H1 (cell line): ENCODE results near the gene PRR23E. TPM values are rescaled to one million over a fixed set of nuclear protein-coding genes. Genes with fewer than 3 reads are reported as not detected.

ENCODE experiments used
- CTCF ChIA-PET: fragments of 300-600 bp; sonication (Branson Sonifier 250); formaldehyde crosslinking; loops from one replicate; lab custom pipeline; 2021; ENCODE audit not compliant: partially characterized antibody; lab: Charles Lee
- POLR2A ChIA-PET: fragments of 300-600 bp; sonication (Branson Sonifier 250); formaldehyde crosslinking; loops from one replicate; lab custom pipeline; 2021; ENCODE audit warnings: inconsistent platforms; ENCODE audit not compliant: partially characterized antibody; lab: Charles Lee
- DNase-seq, 2 experiments: peaks; one replicate each; pipeline versions ENCODE4 v3.0.0 to v3.0.0-alpha.2; 2010 to 2022; ENCODE audit warnings: low spot score in 2 of 2, low read depth in 1 of 2, mixed read lengths in 1 of 2
- FAIRE-seq: peaks from 2 replicates; lab custom pipeline; 2011; peaks lifted over from hg19 to GRCh38; lab: Jason Lieb, UNC
- H2AFZ ChIP-seq: 2 replicates; pipeline ENCODE4 v1.8.1; 2012; ENCODE audit warnings: low read length, inconsistent platforms
- H2AK5ac ChIP-seq: 2 replicates; pipeline ENCODE4 v1.6.1; 2013; ENCODE audit warnings: low read depth, low read length
- H2BK120ac ChIP-seq: replicated peaks from 2 replicates; pipeline ENCODE3; 2013; ENCODE audit warnings: low read depth, low read length, inconsistent platforms
- H2BK12ac ChIP-seq: 2 replicates; pipeline ENCODE4 v1.6.1; 2013; ENCODE audit warnings: low read depth, low read length
- H2BK15ac ChIP-seq: 2 replicates; pipeline ENCODE4 v1.6.1; 2013; ENCODE audit warnings: low read length
- H2BK20ac ChIP-seq: 2 replicates; pipeline ENCODE4 v1.6.1; 2013; ENCODE audit warnings: low read length
- H2BK5ac ChIP-seq: 2 replicates; pipeline ENCODE4 v1.6.1; 2013; ENCODE audit warnings: low read depth, low read length
- H3K14ac ChIP-seq: 2 replicates; pipeline ENCODE4 v1.6.1; 2013; ENCODE audit warnings: inconsistent platforms; ENCODE audit not compliant: insufficient read length
- H3K18ac ChIP-seq: 2 replicates; pipeline ENCODE4 v1.6.1; 2013; ENCODE audit warnings: low read length; ENCODE audit errors: extremely low read depth
- H3K23ac ChIP-seq: 2 replicates; pipeline ENCODE4 v1.6.1; 2013; ENCODE audit warnings: inconsistent platforms; ENCODE audit not compliant: insufficient read length
- H3K23me2 ChIP-seq: 2 replicates; pipeline ENCODE4 v1.6.1; 2013; ENCODE audit warnings: low read depth, low read length
- H3K27ac ChIP-seq: 2 replicates; pipeline ENCODE4 v1.6.1; 2011; ENCODE audit warnings: low read depth, low read length, inconsistent platforms
- H3K27me3 ChIP-seq, 4 experiments: replicated peaks in 1 of 4; 1 replicate in 1 of 4; 2 replicates in 3 of 4; pipeline versions ENCODE4 v1.6.1 to v1.8.1; 2011 to 2013; ENCODE audit warnings: low read length in 3 of 4, mild to moderate bottlenecking in 3 of 4, inconsistent platforms in 2 of 4, mixed read lengths in 2 of 4, moderate library complexity in 1 of 4; ENCODE audit not compliant: control insufficient read depth in 3 of 4, insufficient read depth in 3 of 4; ENCODE audit errors: extremely low read depth in 1 of 4
- H3K36me3 ChIP-seq, 4 experiments: 2 replicates each; pipeline versions ENCODE4 v1.6.1 to v1.8.1; 2011 to 2013; ENCODE audit warnings: mild to moderate bottlenecking in 4 of 4, low read length in 3 of 4, moderate library complexity in 2 of 4, control low read depth in 1 of 4, inconsistent platforms in 1 of 4; ENCODE audit not compliant: insufficient read depth in 4 of 4, control insufficient read depth in 2 of 4
- H3K4ac ChIP-seq: replicated peaks from 2 replicates; pipeline ENCODE3; 2013; ENCODE audit warnings: low read length, low read depth, mixed read lengths, inconsistent platforms; ENCODE audit not compliant: insufficient read length
- H3K4me1 ChIP-seq, 4 experiments: replicated peaks in 1 of 4; 1 replicate in 1 of 4; 2 replicates in 3 of 4; pipeline versions ENCODE4 v1.6.1 to v1.8.1; 2011 to 2013; ENCODE audit warnings: low read length in 3 of 4, inconsistent platforms in 2 of 4, mixed read lengths in 1 of 4; ENCODE audit not compliant: insufficient read depth in 4 of 4, control insufficient read depth in 3 of 4
- H3K4me2 ChIP-seq, 2 experiments: 2 replicates each; pipeline versions ENCODE4 v1.6.1 to v1.8.1; 2011 to 2013; ENCODE audit warnings: low read depth in 2 of 2, low read length in 2 of 2, control low read depth in 1 of 2, inconsistent platforms in 1 of 2, mild to moderate bottlenecking in 1 of 2; ENCODE audit not compliant: insufficient read depth in 1 of 2
- H3K4me3 ChIP-seq, 4 experiments: fragments of 200-600, 300-600 bp in 1 of 4; sonication (generic), shearing (Covaris generic), sonication (Bioruptor Twin) in 1 of 4; 2 replicates each; pipeline versions ENCODE4 v1.5.1 to v1.8.1; 2011 to 2016; ENCODE audit warnings: low read length in 4 of 4, low read depth in 3 of 4, control low read depth in 2 of 4, inconsistent platforms in 2 of 4, mild to moderate bottlenecking in 2 of 4, mixed read lengths in 1 of 4, moderate library complexity in 1 of 4; ENCODE audit not compliant: insufficient read depth in 2 of 4; ENCODE audit errors: extremely low read depth in 1 of 4
- H3K56ac ChIP-seq: replicated peaks from 2 replicates; pipeline ENCODE3; 2013; ENCODE audit warnings: low read depth, mild to moderate bottlenecking, mixed read lengths, low read length, inconsistent platforms; ENCODE audit not compliant: insufficient read length
- H3K79me1 ChIP-seq: 2 replicates; pipeline ENCODE4 v1.6.1; 2013; ENCODE audit warnings: low read depth, low read length, control low read depth
- H3K79me2 ChIP-seq, 2 experiments: 2 replicates each; pipeline versions ENCODE4 v1.6.1 to v1.8.1; 2012 to 2013; ENCODE audit warnings: low read length in 2 of 2, mild to moderate bottlenecking in 2 of 2, inconsistent platforms in 1 of 2; ENCODE audit not compliant: insufficient read depth in 2 of 2, control insufficient read depth in 1 of 2
- H3K9ac ChIP-seq, 4 experiments: replicated peaks in 1 of 4; 1 replicate in 1 of 4; 2 replicates in 3 of 4; pipeline versions ENCODE4 v1.6.1 to v1.8.1; 2011 to 2013; ENCODE audit warnings: low read depth in 3 of 4, low read length in 3 of 4, control low read depth in 2 of 4, mild to moderate bottlenecking in 2 of 4, moderate library complexity in 2 of 4, inconsistent platforms in 1 of 4; ENCODE audit errors: extremely low read depth in 1 of 4
- H3K9me3 ChIP-seq, 2 experiments: 2 replicates each; pipeline versions ENCODE4 v1.6.1 to v1.8.1; 2012 to 2013; ENCODE audit warnings: mild to moderate bottlenecking in 2 of 2, moderate library complexity in 2 of 2, control low read depth in 1 of 2, inconsistent platforms in 1 of 2, low read depth in 1 of 2, low read length in 1 of 2, mixed read lengths in 1 of 2; ENCODE audit not compliant: insufficient read depth in 2 of 2
- H4K20me1 ChIP-seq, 2 experiments: replicated peaks in 1 of 2; 2 replicates each; pipeline versions ENCODE3 to v1.8.1; 2011 to 2013; ENCODE audit warnings: inconsistent platforms in 2 of 2, low read length in 2 of 2, mild to moderate bottlenecking in 1 of 2; ENCODE audit not compliant: insufficient read depth in 2 of 2, control insufficient read depth in 1 of 2
- H4K5ac ChIP-seq: 2 replicates; pipeline ENCODE4 v1.6.1; 2013; ENCODE audit warnings: low read length, low read depth, mixed read lengths, inconsistent platforms; ENCODE audit not compliant: insufficient read length
- H4K8ac ChIP-seq: 2 replicates; pipeline ENCODE4 v1.8.0; 2013; ENCODE audit warnings: mild to moderate bottlenecking, moderate library complexity, low read length, inconsistent platforms; ENCODE audit not compliant: insufficient read depth; ENCODE audit errors: extremely low read depth
- H4K91ac ChIP-seq: replicated peaks from 2 replicates; pipeline ENCODE3; 2013; ENCODE audit warnings: low read length, mixed read lengths, inconsistent platforms; ENCODE audit not compliant: insufficient read length
- CBX8 ChIP-seq: fragments of 300-800, 300-1000 bp; sonication (generic); IDR thresholded peaks from 2 replicates; pipeline ENCODE4 v1.7.1; 2016; ENCODE audit warnings: low read depth, low read length, borderline replicate concordance
- CTBP2 ChIP-seq: IDR thresholded peaks from 2 replicates; pipeline ENCODE4 v1.7.0; 2011; ENCODE audit warnings: borderline replicate concordance, mild to moderate bottlenecking, moderate library complexity, mixed read lengths, low read length; ENCODE audit not compliant: insufficient read depth, insufficient read length
- GTF2F1 ChIP-seq: IDR thresholded peaks from 2 replicates; pipeline ENCODE4 v1.6.1; 2012; ENCODE audit warnings: low read depth, low read length, improper control_type of control experiment, borderline replicate concordance
- HDAC6 ChIP-seq: IDR thresholded peaks from one replicate; pipeline ENCODE4 v1.7.1; 2012; ENCODE audit warnings: low read depth, mild to moderate bottlenecking, inconsistent platforms, low read length, moderate library complexity
- NANOG ChIP-seq: IDR thresholded peaks from 2 replicates; pipeline ENCODE4 v1.6.1; 2011; ENCODE audit warnings: low read length, low read depth, mild to moderate bottlenecking, inconsistent platforms; ENCODE audit not compliant: insufficient read depth, poor library complexity, severe bottlenecking
- POLR2AphosphoS5 ChIP-seq: IDR thresholded peaks from 2 replicates; pipeline ENCODE4 v1.6.1; 2011; ENCODE audit warnings: low read depth, low read length
- RXRA ChIP-seq: IDR thresholded peaks from 2 replicates; pipeline ENCODE4 v1.6.1; 2011; ENCODE audit warnings: low read depth, mild to moderate bottlenecking, low read length, moderate library complexity; ENCODE audit not compliant: insufficient read depth
- SIX5 ChIP-seq: IDR thresholded peaks from 2 replicates; pipeline ENCODE4 v1.6.1; 2011; ENCODE audit warnings: mild to moderate bottlenecking, low read depth, low read length
- SP4 ChIP-seq: IDR thresholded peaks from 2 replicates; pipeline ENCODE4 v1.6.1; 2012; ENCODE audit warnings: low read length, inconsistent platforms
- SRF ChIP-seq: IDR thresholded peaks from 2 replicates; pipeline ENCODE4 v1.6.1; 2011; ENCODE audit warnings: mild to moderate bottlenecking, low read depth, low read length, moderate library complexity
- TAF1 ChIP-seq: IDR thresholded peaks from 2 replicates; pipeline ENCODE4 v1.6.1; 2011; ENCODE audit warnings: mild to moderate bottlenecking, low read depth, low read length
- TCF12 ChIP-seq: IDR thresholded peaks from 2 replicates; pipeline ENCODE4 v1.6.1; 2011; ENCODE audit warnings: low read depth, mild to moderate bottlenecking, low read length
- WGBS, 2 experiments: shearing (Covaris generic) in 1 of 2; methylation state at CpG; one replicate each; pipeline versions ENCODE4 v1.1.6 to v1.1.7; 2013 to 2015; ENCODE audit warnings: low lambda C conversion rate in 2 of 2, mixed read lengths in 2 of 2, inconsistent platforms in 1 of 2, low coverage in 1 of 2, missing lambda C conversion rate in 1 of 2; ENCODE audit not compliant: insufficient replicate concordance in 2 of 2, insufficient coverage in 1 of 2, insufficient read length in 1 of 2; ENCODE audit errors: extremely low coverage in 1 of 2, missing lambda C conversion rate in 1 of 2; 5-methylcytosine and 5-hydroxymethylcytosine counted together
- polyA plus RNA-seq, 7 experiments: library from polyadenylated mRNA; depleted of rRNA in 3 of 7; stranded (reverse) in 5 of 7; unstranded in 2 of 7; fragments of >200 nt in 5 of 7; fragments of 200-250 nt in 2 of 7; gene quantifications; 1 replicate in 5 of 7; 2 replicates in 1 of 7; 4 replicates in 1 of 7; pipeline versions ENCODE4 v1.2.1 to v1.2.3, GENCODE V29; 2011 to 2013; ENCODE audit warnings: missing spikeins in 2 of 7, mixed read lengths in 2 of 7
- total RNA-seq: library from RNA; stranded (reverse); fragmentation: NEBNext Ultra II Directional; extraction: Animal tissue kit (Norgen Biotek cat#: 25700); gene quantifications from 2 replicates; pipeline ENCODE4 v1.2.1, GENCODE V29; 2021

Gene PRR23E
- total and polyA plus RNA-seq, 2 of the 8 experiments (the other 6 are each of a cell fraction or from before 2014, with no cell fraction given), result not detected

GRCh38 chr3:127210654-127210943 lies 17.7 kb downstream of the PRR23E start:
- CTCF ChIA-PET, result interaction anchor here (0.9 to 2.0 kb wide), 3 partner anchors 78 to 331 kb away, joined by 3 to 5 read pairs (median 4); no protein-coding TSS in a partner anchor
- no peak overlapping the region for H3K9ac ChIP-seq

More at GRCh38 chr3:127210654-127210943, 17.7 kb downstream of the PRR23E start:
- Histone ChIP-seq H3K79me2 (no peaks in the 10 kb centered on the region), H3K4me1 (peaks cover 0 to 5% (median 3%) of the 10 kb centered on the region in 4 experiments; a peak in 5 of 7 replicates), H3K4me3 (no peak overlapping the region), H4K5ac (no peak overlapping the region), H4K8ac (no peak overlapping the region), H3K4me2 (no peak overlapping the region), H2BK15ac (no peak overlapping the region), H3K23ac (no peak overlapping the region), H2BK5ac (no peak overlapping the region), H3K18ac (no peak overlapping the region), H2AFZ (no peak overlapping the region), H3K4ac (no peak overlapping the region), H3K27ac (no peak overlapping the region), H3K79me1 (no peaks in the 10 kb centered on the region), H3K9me3 (no peaks in the 10 kb centered on the region), H2AK5ac (no peak overlapping the region), H2BK120ac (no peak overlapping the region), H3K14ac (no peak overlapping the region), H3K27me3 (no peaks in the 10 kb centered on the region), H4K20me1 (peaks cover 0 to 1% of the 10 kb centered on the region in 2 experiments), H3K36me3 (no peaks in the 10 kb centered on the region), H2BK12ac (no peak overlapping the region), H2BK20ac (no peak overlapping the region), H4K91ac (no peak overlapping the region), H3K23me2 (no peaks in the 10 kb centered on the region), H3K56ac (no peak overlapping the region)
- DNase-seq (no peak), FAIRE-seq (no peak)
- POLR2A ChIA-PET, result no interaction called here
- TF ChIP-seq CTBP2 (no peak), TAF1 (no peak), HDAC6 (no peak), SRF (no peak), NANOG (no peak), SP4 (no peak), POLR2AphosphoS5 (no peak), SIX5 (no peak), RXRA (no peak), CBX8 (no peak), TCF12 (no peak), GTF2F1 (no peak)
- 92% methylated on average over 7 of the region's 7 CpGs; no CpG with 5 or more reads in 1 of the 2 experiments for WGBS, 2 experiments
